OCI-LY7 (cell line): ENCODE data around the gene SESN2. TPM values are rescaled to one million over a fixed set of nuclear protein-coding genes. Genes with fewer than 3 reads are reported as not detected.

Source experiments
- BruUV-seq: library from RNA; stranded (reverse); fragments of 400-500 nt; replicated peaks from 2 replicates; lab custom pipeline; 2021; lab: Mats Ljungman, UMichigan
- CTCF ChIA-PET: fragments of 300-600 bp; sonication (Branson Sonifier 250); formaldehyde crosslinking; loops from one replicate; lab custom pipeline; 2022; ENCODE audit warnings: antibody characterized with exemption; ENCODE audit not compliant: unreplicated experiment; lab: Charles Lee
- POLR2A ChIA-PET: fragments of 300-600 bp; sonication (Branson Sonifier 250); formaldehyde crosslinking; loops from one replicate; lab custom pipeline; 2022; ENCODE audit warnings: antibody characterized with exemption; lab: Charles Lee
- DNase-seq: peaks from one replicate; pipeline ENCODE4 v3.0.0-alpha.2; 2015; ENCODE audit warnings: low spot score
- H2AFZ ChIP-seq: fragments of 200-600 bp; sonication (generic), shearing (Covaris generic); 2 replicates; pipeline ENCODE4 v1.6.1; 2014; ENCODE audit warnings: mild to moderate bottlenecking, antibody characterized with exemption, low read length, moderate library complexity
- H3K27ac ChIP-seq: fragments of 200-600 bp; sonication (generic); 2 replicates; pipeline ENCODE4 v1.5.1; 2014; ENCODE audit warnings: mixed run types, low read depth, mild to moderate bottlenecking, moderate library complexity, low read length, inconsistent platforms; ENCODE audit not compliant: poor library complexity, severe bottlenecking
- H3K36me3 ChIP-seq: fragments of 200-600 bp; sonication (generic); 2 replicates; pipeline ENCODE4 v1.6.1; 2014; ENCODE audit warnings: mild to moderate bottlenecking, antibody characterized with exemption, low read length, moderate library complexity, mixed read lengths; ENCODE audit not compliant: insufficient read depth
- H3K4me1 ChIP-seq: fragments of 200-600 bp; sonication (generic); 2 replicates; pipeline ENCODE4 v1.5.1; 2014; ENCODE audit warnings: mild to moderate bottlenecking, low read length; ENCODE audit not compliant: insufficient read depth, poor library complexity, severe bottlenecking
- H3K4me2 ChIP-seq: fragments of 200-600 bp; sonication (generic); 2 replicates; pipeline ENCODE4 v1.6.1; 2014; ENCODE audit warnings: mild to moderate bottlenecking, low read length
- H3K4me3 ChIP-seq: fragments of 200-600 bp; sonication (generic); 2 replicates; pipeline ENCODE4 v1.5.1; 2014; ENCODE audit warnings: mild to moderate bottlenecking, low read depth, low read length; ENCODE audit not compliant: poor library complexity, severe bottlenecking
- H3K79me2 ChIP-seq: fragments of 200-600 bp; sonication (generic); 2 replicates; pipeline ENCODE4 v1.6.1; 2016; ENCODE audit warnings: low read depth, mild to moderate bottlenecking, low read length, moderate library complexity, mixed read lengths; ENCODE audit not compliant: insufficient read depth
- H3K9me2 ChIP-seq: fragments of 200-600 bp; sonication (generic); 2 replicates; pipeline ENCODE4 v1.6.1; 2016; ENCODE audit warnings: mild to moderate bottlenecking, low read length, mixed read lengths; ENCODE audit not compliant: insufficient read depth
- H3K9me3 ChIP-seq: fragments of 200-600 bp; sonication (generic); 2 replicates; pipeline ENCODE4 v1.6.1; 2014; ENCODE audit warnings: mild to moderate bottlenecking, mixed run types, low read length, mixed read lengths
- H4K20me1 ChIP-seq: fragments of 200-600 bp; sonication (generic); 2 replicates; pipeline ENCODE4 v1.6.1; 2014; ENCODE audit warnings: mild to moderate bottlenecking, antibody characterized with exemption, low read length, moderate library complexity, mixed read lengths; ENCODE audit not compliant: insufficient read depth
- CTCF ChIP-seq: fragments of 200-600 bp; sonication (generic); conservative IDR thresholded peaks from 2 replicates; pipeline ENCODE4 v1.5.1; 2014; ENCODE audit warnings: mild to moderate bottlenecking, antibody characterized with exemption, low read length, moderate library complexity, mixed read lengths
- EZH2phosphoT487 ChIP-seq: fragments of 200-600 bp; sonication (generic); IDR thresholded peaks from 2 replicates; pipeline ENCODE4 v1.6.1; 2018; ENCODE audit warnings: low read depth, borderline replicate concordance, mild to moderate bottlenecking, mixed run types, antibody characterized with exemption, low read length, moderate library complexity, mixed read lengths
- intact Hi-C: fragments of 100-400 bp; cut with micrococcal nuclease; formaldehyde crosslinking; loops from one replicate; pipeline ENCODE4 v1.10.0; 2022; ENCODE audit not compliant: unreplicated experiment
- total RNA-seq, 2 experiments: library from RNA; depleted of rRNA in 1 of 2; stranded (reverse); fragments of >200 nt in 1 of 2; shearing (Covaris generic) in 1 of 2; gene quantifications; 2 replicates each; pipeline ENCODE4 v1.2.3, GENCODE V29; 2014 to 2022

Gene SESN2
- total RNA-seq, 2 experiments from 2014 or later = 22.8 to 41.2 TPM

- H2AFZ ChIP-seq = peak within 1 kb of the TSS; percentile 48; the same call in 1 of the 2 replicates
Observed at GRCh38 chr1:28232558-28233263, 26.6 kb upstream of the SESN2 start, which contains the start of gene DNAJC8. Gene DNAJC8, minus strand, starts transcription at chr1:28233029. Its CDS starts 31 bp downstream, at chr1:28232998.

GRCh38 chr1:28233264-28233606, 26.1 kb upstream of the SESN2 start:
- POLR2A ChIA-PET = interaction anchor here (5.1 kb wide), 1 partner anchor 14 kb away, joined by 71 read pairs; no protein-coding TSS in a partner anchor
- TF ChIP-seq CTCF (no peak), EZH2phosphoT487 (no peak)
- Histone ChIP-seq H3K9me3 (no peaks in the 10 kb centered on the region), H3K4me2 (no peak overlapping the region), H3K27ac (no peak overlapping the region), H3K36me3 (peaks cover 44% of the 10 kb centered on the region), H3K4me1 (peaks cover 38% of the 10 kb centered on the region), H4K20me1 (peaks cover 9% of the 10 kb centered on the region), H3K4me3 (no peak overlapping the region), H3K9me2 (no peaks in the 10 kb centered on the region), H3K79me2 (peaks cover 69% of the 10 kb centered on the region), H2AFZ (peak overlapping the region; percentile 48; the same call in 1 of the 2 replicates)
- intact Hi-C loops = no loop called here
- no peak for DNase-seq
- BruUV-seq = no TSS peak
- CTCF ChIA-PET = interaction anchor here (0.6 to 0.9 kb wide), 2 partner anchors 10 to 33 kb away, joined by 3 to 4 read pairs; no protein-coding TSS in a partner anchor

More at GRCh38 chr1:28232558-28233263, 26.6 kb upstream of the SESN2 start, which contains the start of gene DNAJC8:
- Histone ChIP-seq H3K9me2 (no peaks in the 10 kb centered on the region), H3K4me2 (peak within 1 kb of the TSS; percentile 84), H3K4me1 (peaks cover 32% of the 10 kb centered on the region), H3K27ac (peak within 1 kb of the TSS; percentile 1), H3K4me3 (peak within 1 kb of the TSS; percentile 81), H3K9me3 (no peaks in the 10 kb centered on the region), H3K36me3 (peaks cover 44% of the 10 kb centered on the region), H3K79me2 (peaks cover 63% of the 10 kb centered on the region), H4K20me1 (peaks cover 9% of the 10 kb centered on the region)
- peak; percentile 94 for DNase-seq
- intact Hi-C loops = no loop called here
- ChIA-PET CTCF (interaction anchor here (0.6 kb wide), 1 partner anchor 34 kb away, joined by 4 read pairs; no protein-coding TSS in a partner anchor), POLR2A (interaction anchor here (5.1 kb wide), 1 partner anchor 14 kb away, joined by 71 read pairs; no protein-coding TSS in a partner anchor)
- no peak for TF ChIP-seq CTCF
- TF ChIP-seq EZH2phosphoT487 = no peak
- BruUV-seq = TSS peak; percentile 61
